ENCODE data around the gene RAP2A.

DNA sequence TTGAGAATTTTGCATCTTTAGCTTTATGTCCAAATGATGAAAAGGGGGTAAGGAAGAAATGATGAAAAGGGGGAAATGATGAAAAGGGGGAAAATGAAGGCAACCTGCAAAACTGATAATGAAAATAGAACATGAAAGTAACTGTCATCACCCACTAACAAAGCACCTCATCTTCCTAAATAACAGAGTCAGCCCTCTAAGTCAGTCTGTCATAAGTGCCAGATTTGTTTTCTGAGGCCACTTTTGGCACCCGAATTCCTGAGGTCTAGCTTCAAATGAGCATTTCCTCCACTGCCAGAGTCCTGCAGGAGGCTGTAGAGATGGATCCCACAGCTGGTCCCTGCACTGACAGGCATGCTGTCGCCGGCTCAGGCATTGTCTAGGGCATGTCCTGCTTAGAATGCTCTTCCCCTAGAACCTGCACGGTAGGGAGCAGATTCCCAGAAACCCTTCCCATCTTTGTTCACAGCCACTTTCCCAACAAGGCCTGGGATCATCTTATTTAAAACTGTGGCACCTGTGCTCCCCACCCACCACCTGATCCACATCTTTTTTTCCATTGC, 25.3 kb downstream of the RAP2A start:
- no peak for TF ChIP-seq POLR2A (IDR thresholded peaks at IDR 0.05)
- TF ChIP-seq, protein P1, sequence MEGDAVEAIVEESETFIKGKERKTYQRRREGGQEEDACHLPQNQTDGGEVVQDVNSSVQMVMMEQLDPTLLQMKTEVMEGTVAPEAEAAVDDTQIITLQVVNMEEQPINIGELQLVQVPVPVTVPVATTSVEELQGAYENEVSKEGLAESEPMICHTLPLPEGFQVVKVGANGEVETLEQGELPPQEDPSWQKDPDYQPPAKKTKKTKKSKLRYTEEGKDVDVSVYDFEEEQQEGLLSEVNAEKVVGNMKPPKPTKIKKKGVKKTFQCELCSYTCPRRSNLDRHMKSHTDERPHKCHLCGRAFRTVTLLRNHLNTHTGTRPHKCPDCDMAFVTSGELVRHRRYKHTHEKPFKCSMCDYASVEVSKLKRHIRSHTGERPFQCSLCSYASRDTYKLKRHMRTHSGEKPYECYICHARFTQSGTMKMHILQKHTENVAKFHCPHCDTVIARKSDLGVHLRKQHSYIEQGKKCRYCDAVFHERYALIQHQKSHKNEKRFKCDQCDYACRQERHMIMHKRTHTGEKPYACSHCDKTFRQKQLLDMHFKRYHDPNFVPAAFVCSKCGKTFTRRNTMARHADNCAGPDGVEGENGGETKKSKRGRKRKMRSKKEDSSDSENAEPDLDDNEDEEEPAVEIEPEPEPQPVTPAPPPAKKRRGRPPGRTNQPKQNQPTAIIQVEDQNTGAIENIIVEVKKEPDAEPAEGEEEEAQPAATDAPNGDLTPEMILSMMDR (IDR thresholded peaks at IDR 0.05): no peak
